Body of pancreas (tissue), 4 donors: ENCODE results near the gene MORC1. TPM values are rescaled to one million over a fixed set of nuclear protein-coding genes. Genes with fewer than 3 reads are reported as not detected.

Source experiments
- ATAC-seq: fragments of 150-250 bp; one replicate; pipeline ENCODE4 v1.9.1; 2016
- DNase-seq, 4 donors: peaks; one replicate each; pipeline ENCODE4 v3.0.0-alpha.2; 2019
- H3K27ac ChIP-seq, 4 donors: fragments of 200-600 bp; sonication (generic); 1 replicate in 3 of 4; 2 replicates in 1 of 4; pipeline versions ENCODE4 v1.5.1 to v1.6.1; 2016 to 2019; ENCODE audit warnings: mild to moderate bottlenecking in 1 of 4, mixed read lengths in 1 of 4, moderate library complexity in 1 of 4
- H3K27me3 ChIP-seq, 2 donors: fragments of 200-600 bp; sonication (generic); one replicate each; pipeline ENCODE4 v1.6.0; 2016; ENCODE audit warnings: mild to moderate bottlenecking in 1 of 2
- H3K36me3 ChIP-seq, 2 donors: fragments of 200-600 bp; sonication (generic); replicated peaks in 1 of 2; 2 replicates each; pipeline ENCODE4 v1.5.1; 2016; ENCODE audit warnings: low read depth in 2 of 2; ENCODE audit not compliant: insufficient read depth in 1 of 2
- H3K4me1 ChIP-seq: fragments of 200-600 bp; sonication (generic); one replicate; pipeline ENCODE4 v1.6.0; 2016
- H3K4me3 ChIP-seq, 2 donors: fragments of 200-600 bp; sonication (generic); 1 replicate in 1 of 2; 2 replicates in 1 of 2; pipeline ENCODE4 v1.5.1; 2016 to 2019
- H3K9me3 ChIP-seq, 3 donors: fragments of 200-600 bp; sonication (generic); 1 replicate in 2 of 3; 2 replicates in 1 of 3; pipeline ENCODE4 v1.5.1; 2016
- CTCF ChIP-seq, 7 experiments: fragments of 450-650 bp in 4 of 7; fragments of 200-600 bp in 3 of 7; sonication (generic) in 3 of 7; IDR thresholded peaks; one replicate each; pipeline ENCODE4 v1.5.1; 2016 to 2019; ENCODE audit warnings: antibody characterized with exemption in 7 of 7
- POLR2A ChIP-seq, 3 donors: fragments of 450-650 bp; IDR thresholded peaks; one replicate each; pipeline ENCODE4 v1.6.1; 2016; ENCODE audit warnings: antibody characterized with exemption in 3 of 3, mild to moderate bottlenecking in 2 of 3
- WGBS, 2 donors: methylation state at CpG; one replicate each; pipeline ENCODE4 v1.1.5; 2017; 5-methylcytosine and 5-hydroxymethylcytosine counted together
- intact Hi-C: fragments of 100-400 bp; cut with DNase I; formaldehyde crosslinking; loops from one replicate; pipeline ENCODE4 v1.15.1; 2023
- total RNA-seq, 2 donors: library from RNA; depleted of rRNA; stranded (reverse); fragments of >200 nt; gene quantifications; one replicate each; pipeline ENCODE4 v1.1.0, GENCODE V29; 2016

Gene MORC1
- total RNA-seq, 2 donors from 2014 or later = not detected

DNA sequence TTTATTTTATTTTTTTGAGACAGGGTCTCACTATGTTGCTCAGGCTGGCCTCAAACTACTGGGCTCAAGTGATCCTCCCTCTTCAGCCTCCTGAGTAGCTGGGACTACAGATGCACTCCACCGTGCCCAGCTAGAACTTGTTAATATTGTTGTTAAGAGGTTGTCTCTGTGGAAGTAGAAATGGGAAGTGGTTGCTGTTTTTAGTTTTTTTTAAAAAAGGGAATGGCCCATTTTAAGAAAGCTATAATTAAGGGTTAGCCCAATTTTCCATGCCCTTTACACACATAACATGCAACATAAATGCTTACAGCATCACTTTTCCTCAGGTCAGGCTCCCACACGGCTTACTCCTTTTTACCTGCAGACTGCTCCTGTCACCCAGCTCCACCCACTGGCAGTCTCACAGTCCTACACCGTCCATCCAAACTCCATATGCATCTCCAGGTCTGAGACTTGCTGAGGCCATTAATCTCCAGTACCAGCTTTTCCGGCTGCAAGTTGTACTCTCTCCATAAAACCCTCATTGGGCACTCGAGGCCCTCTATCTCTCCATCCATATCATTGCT, 19.8 kb downstream of the MORC1 start:
- Histone ChIP-seq H3K4me3 (no peak overlapping the region), H3K27me3 (no peaks in the 10 kb centered on the region), H3K9me3 (no peaks in the 10 kb centered on the region), H3K27ac (no peak overlapping the region), H3K36me3 (no peaks in the 10 kb centered on the region), H3K4me1 (no peaks in the 10 kb centered on the region)
- 26 to 37% methylated on average over 5 of the region's 5 CpGs for whole genome bisulfite sequencing, 2 donors
- DNase-seq = peak; percentile 22 to 48 (median 32)
- peak; percentile 74 for ATAC-seq
- intact Hi-C loops = no loop called here
- TF ChIP-seq POLR2A (IDR thresholded peaks at IDR 0.05) (no peak), CTCF (IDR thresholded peaks at IDR 0.05) (peak in 5 of 7 experiments; percentile 11 to 47 (median 39))

DNA sequence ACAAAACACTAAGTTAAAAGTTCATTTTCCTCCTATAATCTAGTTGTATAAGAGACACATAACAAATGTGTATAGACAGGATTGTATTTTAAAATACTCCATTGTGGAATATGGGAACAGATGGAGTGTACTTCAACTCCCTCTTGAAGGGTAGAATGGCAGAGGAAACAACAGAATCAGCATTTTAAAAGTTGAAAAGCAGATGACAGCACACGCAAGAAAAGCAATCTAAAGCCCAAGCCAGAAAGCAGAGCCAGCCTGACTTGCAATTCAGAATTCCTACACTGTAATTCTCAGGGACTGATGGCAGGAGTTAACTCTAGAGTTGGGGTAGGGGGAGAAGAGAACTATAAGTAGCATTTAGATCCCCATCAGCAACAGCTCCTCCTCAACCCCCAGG, 22.8 kb downstream of the MORC1 start:
- Histone ChIP-seq H3K36me3 (no peaks in the 10 kb centered on the region), H3K27ac (no peak overlapping the region), H3K9me3 (no peaks in the 10 kb centered on the region), H3K4me3 (no peak overlapping the region), H3K27me3 (no peaks in the 10 kb centered on the region), H3K4me1 (no peaks in the 10 kb centered on the region)
- WGBS, 2 donors = 65 to 71% methylated on average over 1 of the region's 1 CpG
- intact Hi-C loops = no loop called here
- TF ChIP-seq POLR2A (IDR thresholded peaks at IDR 0.05) (no peak), CTCF (IDR thresholded peaks at IDR 0.05) (no peak)
- ATAC-seq (no peak), DNase-seq (no peak)

DNA sequence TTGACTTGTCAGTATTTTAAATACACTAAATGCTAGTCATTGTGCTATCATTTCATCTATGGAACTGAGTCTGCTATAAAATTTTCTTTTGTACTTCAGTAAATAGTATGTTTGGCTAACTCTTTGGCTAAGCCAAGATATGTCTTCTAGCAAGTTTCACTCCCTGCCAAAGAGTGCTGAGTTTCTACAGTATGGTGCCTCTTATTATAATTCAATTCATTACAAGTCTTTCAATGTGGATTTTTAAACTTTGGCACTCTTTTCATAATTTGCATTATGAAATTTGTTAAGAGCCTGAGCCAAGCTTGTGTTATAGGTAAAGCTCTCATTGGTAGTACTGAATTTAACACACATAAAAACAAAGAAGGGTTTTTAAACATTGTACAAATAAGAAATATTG, 24.4 kb downstream of the MORC1 start:
- Histone ChIP-seq H3K4me3 (no peak overlapping the region), H3K27me3 (no peaks in the 10 kb centered on the region), H3K36me3 (no peaks in the 10 kb centered on the region), H3K9me3 (no peaks in the 10 kb centered on the region), H3K27ac (no peak overlapping the region), H3K4me1 (no peaks in the 10 kb centered on the region)
- intact Hi-C loops = no loop called here
- DNase-seq (no peak), ATAC-seq (no peak)
- TF ChIP-seq POLR2A (IDR thresholded peaks at IDR 0.05) = no peak
- TF ChIP-seq CTCF (IDR thresholded peaks at IDR 0.05) = no peak

DNA sequence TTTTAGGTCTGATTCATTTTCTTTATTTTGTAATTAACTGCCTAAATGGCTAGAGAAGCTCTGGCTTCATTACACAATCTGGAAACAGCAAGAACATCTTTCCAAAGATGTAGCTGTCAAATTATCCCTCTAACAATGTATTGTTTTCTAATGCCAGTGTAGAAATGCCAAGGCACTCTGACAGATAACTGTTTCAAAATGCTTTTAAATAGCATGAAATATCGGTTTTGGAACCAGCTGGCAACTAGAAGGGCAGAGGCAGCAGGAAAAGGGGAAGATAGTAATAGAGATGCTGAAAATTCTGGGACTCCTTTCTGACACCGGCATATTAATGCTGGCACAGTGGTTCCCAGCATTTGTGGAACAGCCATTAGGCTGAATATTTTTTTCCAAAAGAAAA, 26.1 kb downstream of the MORC1 start:
- H3K4me3 ChIP-seq = no peak overlapping the region
- H3K36me3 ChIP-seq = no peaks in the 10 kb centered on the region
- 21 to 29% methylated on average over 2 of the region's 2 CpGs for WGBS, 2 donors
- H3K27me3 ChIP-seq = no peaks in the 10 kb centered on the region
- no peak overlapping the region for H3K27ac ChIP-seq
- no peak for ATAC-seq
- H3K4me1 ChIP-seq = no peaks in the 10 kb centered on the region
- no peak for DNase-seq
- H3K9me3 ChIP-seq = no peaks in the 10 kb centered on the region
- TF ChIP-seq CTCF (IDR thresholded peaks at IDR 0.05) (no peak), POLR2A (IDR thresholded peaks at IDR 0.05) (no peak)
- intact Hi-C loops = no loop called here

DNA sequence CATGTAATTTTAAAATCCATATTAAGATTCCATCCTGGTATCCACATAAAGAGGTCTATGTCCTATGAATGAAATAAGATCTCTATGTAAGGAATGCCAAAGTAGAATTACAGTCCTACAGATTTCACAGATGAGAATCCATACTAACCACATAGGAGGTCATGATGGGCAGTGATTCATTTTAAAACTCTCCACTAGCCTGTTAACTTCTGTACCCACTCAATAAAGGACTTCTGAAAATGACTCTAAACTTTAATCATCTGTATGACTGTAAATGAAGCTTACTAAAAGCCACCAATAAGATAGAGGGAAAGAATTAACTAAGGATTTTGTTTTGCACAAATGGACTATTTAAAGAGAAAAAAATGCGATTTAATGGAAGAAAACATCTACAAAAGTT, 28.7 kb downstream of the MORC1 start:
- Histone ChIP-seq H3K27ac (no peak overlapping the region), H3K36me3 (no peaks in the 10 kb centered on the region), H3K9me3 (no peaks in the 10 kb centered on the region), H3K4me3 (no peak overlapping the region), H3K27me3 (no peaks in the 10 kb centered on the region), H3K4me1 (no peaks in the 10 kb centered on the region)
- intact Hi-C loops = no loop called here
- WGBS, 2 donors = 69 to 74% methylated on average over 1 of the region's 1 CpG
- DNase-seq (no peak), ATAC-seq (no peak)
- TF ChIP-seq POLR2A (IDR thresholded peaks at IDR 0.05) (no peak), CTCF (IDR thresholded peaks at IDR 0.05) (no peak)
